Measurements from ENCODE around the gene RARRES1. TPM values are rescaled to one million over a fixed set of nuclear protein-coding genes. Genes with fewer than 3 reads are reported as not detected.

The RARRES1 gene
- total RNA-seq, 6 experiments from 2014 or later, result 1.8 to 9.2 (median 7.0) TPM

DNA sequence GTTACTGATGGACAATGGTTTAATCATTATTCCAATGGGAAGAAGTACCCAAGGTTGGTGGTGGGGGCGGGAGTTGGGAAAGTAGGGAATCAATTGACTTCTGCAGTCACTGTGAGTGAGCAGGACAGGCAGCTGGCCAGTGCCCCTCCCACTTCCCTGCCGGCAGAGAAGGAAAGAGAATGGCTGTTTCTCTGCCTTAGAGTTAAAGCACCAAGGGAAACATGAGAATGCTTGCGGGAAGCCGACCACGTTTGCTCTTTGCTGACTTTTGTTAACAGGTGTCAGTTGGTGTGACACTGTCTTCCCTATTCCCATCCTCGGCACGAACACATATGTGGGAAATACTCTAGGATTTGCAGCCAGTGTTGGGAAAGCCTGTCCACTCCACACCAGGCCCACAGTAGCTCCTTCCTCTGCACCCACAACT, 36.1 kb upstream of the RARRES1 start:
- no peaks in the 10 kb centered on the region for H3K9me3 ChIP-seq
- H3K4me3 ChIP-seq, result no peak overlapping the region
- intact Hi-C loops (cut with DNase I), result no loop called here
- H3K36me3 ChIP-seq, result no peaks in the 10 kb centered on the region
- H3K27me3 ChIP-seq, result no peaks in the 10 kb centered on the region
- TF ChIP-seq, protein P1, sequence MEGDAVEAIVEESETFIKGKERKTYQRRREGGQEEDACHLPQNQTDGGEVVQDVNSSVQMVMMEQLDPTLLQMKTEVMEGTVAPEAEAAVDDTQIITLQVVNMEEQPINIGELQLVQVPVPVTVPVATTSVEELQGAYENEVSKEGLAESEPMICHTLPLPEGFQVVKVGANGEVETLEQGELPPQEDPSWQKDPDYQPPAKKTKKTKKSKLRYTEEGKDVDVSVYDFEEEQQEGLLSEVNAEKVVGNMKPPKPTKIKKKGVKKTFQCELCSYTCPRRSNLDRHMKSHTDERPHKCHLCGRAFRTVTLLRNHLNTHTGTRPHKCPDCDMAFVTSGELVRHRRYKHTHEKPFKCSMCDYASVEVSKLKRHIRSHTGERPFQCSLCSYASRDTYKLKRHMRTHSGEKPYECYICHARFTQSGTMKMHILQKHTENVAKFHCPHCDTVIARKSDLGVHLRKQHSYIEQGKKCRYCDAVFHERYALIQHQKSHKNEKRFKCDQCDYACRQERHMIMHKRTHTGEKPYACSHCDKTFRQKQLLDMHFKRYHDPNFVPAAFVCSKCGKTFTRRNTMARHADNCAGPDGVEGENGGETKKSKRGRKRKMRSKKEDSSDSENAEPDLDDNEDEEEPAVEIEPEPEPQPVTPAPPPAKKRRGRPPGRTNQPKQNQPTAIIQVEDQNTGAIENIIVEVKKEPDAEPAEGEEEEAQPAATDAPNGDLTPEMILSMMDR (IDR thresholded peaks at IDR 0.05), result no peak
- TF ChIP-seq POLR2A (IDR thresholded peaks at IDR 0.05), result no peak
- peak in 1 of 3 donors; percentile 63 for DNase-seq
- WGBS (ENCODE audit: insufficient coverage, low coverage, low lambda C conversion rate, missing lambda C conversion rate), result 31% methylated on average over 7 of the region's 7 CpGs
- peaks cover 0 to 18% (median 0%) of the 10 kb centered on the region in 4 donors for H3K4me1 ChIP-seq
- ATAC-seq, result peak; percentile 75 to 87 (median 84)
- H3K27ac ChIP-seq, result peak overlapping the region; percentile 7 to 18 (median 17)

DNA sequence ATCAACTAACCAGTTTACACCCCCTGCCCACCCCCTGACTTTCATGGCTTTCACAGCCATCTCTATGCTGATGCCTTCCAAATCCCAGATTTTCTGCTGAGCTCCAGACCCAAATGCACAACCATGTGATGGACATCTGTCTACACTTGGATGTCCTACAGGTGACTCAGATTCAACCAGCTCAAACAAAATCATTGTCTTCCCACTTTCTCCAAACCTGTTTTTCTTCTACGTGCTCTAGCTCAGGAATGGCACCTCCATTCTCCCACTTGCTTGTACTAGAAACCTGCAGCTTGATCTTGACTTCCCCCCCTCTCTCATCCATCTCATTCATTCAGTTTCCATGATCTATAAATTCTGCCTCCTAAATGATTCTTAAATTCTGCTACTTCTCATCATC, 34.1 kb upstream of the RARRES1 start:
- TF ChIP-seq, protein P1 (IDR thresholded peaks at IDR 0.05), result no peak
- TF ChIP-seq POLR2A (IDR thresholded peaks at IDR 0.05), result no peak
- Histone ChIP-seq H3K27me3 (no peaks in the 10 kb centered on the region), H3K27ac (no peak overlapping the region), H3K36me3 (no peaks in the 10 kb centered on the region), H3K4me1 (peaks cover 0 to 18% (median 0%) of the 10 kb centered on the region in 4 donors), H3K4me3 (no peak overlapping the region), H3K9me3 (no peaks in the 10 kb centered on the region)
- DNase-seq, result no peak
- no peak for ATAC-seq
- intact Hi-C loops (cut with DNase I), result no loop called here
- 80% methylated on average over 1 of the region's 1 CpG for WGBS (ENCODE audit: insufficient coverage, low coverage, low lambda C conversion rate, missing lambda C conversion rate)

DNA sequence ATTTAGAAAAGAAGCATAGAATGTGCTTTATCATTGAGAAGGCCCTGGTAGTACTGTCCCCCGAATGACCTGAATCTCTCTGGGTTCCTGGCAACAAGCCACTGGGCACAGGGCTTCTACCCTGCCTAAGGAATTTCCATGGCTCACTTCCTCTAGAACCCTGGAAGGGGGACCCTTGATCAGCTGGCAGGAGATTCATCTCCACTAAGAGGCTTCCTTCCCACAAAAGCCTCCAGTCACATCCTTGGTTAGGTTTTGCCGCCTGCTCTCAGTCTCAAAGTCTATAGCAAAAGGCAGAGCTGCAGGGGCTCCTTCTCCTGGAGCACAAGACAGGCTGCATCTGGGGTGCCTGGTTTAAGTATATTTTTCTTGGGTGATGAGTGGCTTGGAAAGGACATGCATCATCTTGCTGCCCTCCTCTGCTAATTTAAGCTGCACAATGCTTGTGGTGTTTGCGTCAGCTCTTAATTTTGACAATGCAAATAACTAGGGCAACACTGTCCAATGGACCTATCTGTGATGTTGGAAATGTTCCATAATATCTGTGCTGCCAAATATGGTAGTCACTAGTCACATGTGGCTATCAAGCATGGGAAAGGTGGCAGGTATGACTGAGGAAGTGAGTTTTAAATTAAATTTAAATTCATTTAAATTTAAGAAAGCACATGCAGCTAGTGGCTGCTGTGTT, 33.4 kb upstream of the RARRES1 start:
- no peak overlapping the region for H3K27ac ChIP-seq
- TF ChIP-seq, protein P1 (IDR thresholded peaks at IDR 0.05), result no peak
- no peak for TF ChIP-seq POLR2A (IDR thresholded peaks at IDR 0.05)
- H3K4me1 ChIP-seq, result peaks cover 0 to 18% (median 0%) of the 10 kb centered on the region in 4 donors
- no peak for ATAC-seq
- intact Hi-C loops (cut with DNase I), result no loop called here
- no peak overlapping the region for H3K4me3 ChIP-seq
- 76% methylated on average over 2 of the region's 3 CpGs for WGBS (ENCODE audit: insufficient coverage, low coverage, low lambda C conversion rate, missing lambda C conversion rate)
- H3K27me3 ChIP-seq, result no peaks in the 10 kb centered on the region
- no peaks in the 10 kb centered on the region for H3K9me3 ChIP-seq
- no peak for DNase-seq
- H3K36me3 ChIP-seq, result no peaks in the 10 kb centered on the region

DNA sequence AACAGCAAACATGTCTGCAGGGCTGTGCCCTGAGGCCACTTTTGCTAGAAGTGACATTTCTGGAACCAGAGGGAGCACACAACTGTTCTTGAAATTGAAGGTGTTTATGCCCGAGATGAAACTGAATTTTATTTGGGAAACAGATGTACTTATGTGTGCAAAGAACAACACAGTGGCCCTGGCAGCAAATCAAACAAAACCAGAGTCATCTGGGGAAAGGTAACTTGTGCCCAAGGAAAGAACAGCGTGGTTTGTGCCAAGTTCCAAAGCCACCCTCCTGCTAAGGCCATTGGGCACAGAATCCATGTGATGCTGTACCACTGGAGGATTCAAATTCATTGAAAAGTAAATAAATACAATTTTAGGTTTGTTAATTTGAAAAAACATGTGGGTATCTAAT, 31.2 kb upstream of the RARRES1 start:
- H3K4me1 ChIP-seq, result peaks cover 0 to 5% (median 0%) of the 10 kb centered on the region in 4 donors
- no peaks in the 10 kb centered on the region for H3K9me3 ChIP-seq
- no peak for ATAC-seq
- H3K36me3 ChIP-seq, result no peaks in the 10 kb centered on the region
- intact Hi-C loops (cut with DNase I), result no loop called here
- WGBS (ENCODE audit: insufficient coverage, low coverage, low lambda C conversion rate, missing lambda C conversion rate), result 52% methylated on average over 2 of the region's 2 CpGs
- H3K27ac ChIP-seq, result no peak overlapping the region
- no peaks in the 10 kb centered on the region for H3K27me3 ChIP-seq
- TF ChIP-seq, protein P1 (IDR thresholded peaks at IDR 0.05), result no peak
- TF ChIP-seq POLR2A (IDR thresholded peaks at IDR 0.05), result no peak
- no peak for DNase-seq
- no peak overlapping the region for H3K4me3 ChIP-seq
